Vagina (tissue), 2 donors: ENCODE measurements around the gene TBCB. TPM values are rescaled to one million over a fixed set of nuclear protein-coding genes. Genes with fewer than 3 reads are reported as not detected.

Source experiments
- DNase-seq, 2 donors: peaks; one replicate each; pipeline ENCODE4 v3.0.0-alpha.2; 2017; ENCODE audit errors: extremely low spot score in 2 of 2
- H3K27ac ChIP-seq: fragments of 200-600 bp; sonication (generic); one replicate; pipeline ENCODE4 v1.5.1; 2019
- H3K27me3 ChIP-seq: fragments of 200-600 bp; sonication (generic); one replicate; pipeline ENCODE4 v1.5.1; 2019
- H3K36me3 ChIP-seq, 2 donors: fragments of 200-600 bp; sonication (generic); one replicate each; pipeline ENCODE4 v1.5.1; 2017 to 2019
- H3K4me1 ChIP-seq: fragments of 200-600 bp; sonication (generic); one replicate; pipeline ENCODE4 v1.5.1; 2019
- H3K4me3 ChIP-seq, 2 donors: fragments of 200-600 bp; sonication (generic); 1 replicate in 1 of 2; 2 replicates in 1 of 2; pipeline ENCODE4 v1.5.1; 2016 to 2019
- H3K9me3 ChIP-seq: fragments of 200-600 bp; sonication (generic); one replicate; pipeline ENCODE4 v1.5.1; 2019
- CTCF ChIP-seq, 3 experiments: fragments of 450-650 bp in 2 of 3; fragments of 200-600 bp in 1 of 3; sonication (generic) in 1 of 3; IDR thresholded peaks; one replicate each; pipeline ENCODE4 v1.5.1; 2017 to 2019; ENCODE audit warnings: antibody characterized with exemption in 3 of 3, mild to moderate bottlenecking in 2 of 3, moderate library complexity in 2 of 3
- POLR2A ChIP-seq, 2 donors: fragments of 450-650 bp; IDR thresholded peaks; one replicate each; pipeline ENCODE4 v1.6.1; 2017; ENCODE audit warnings: antibody characterized with exemption in 2 of 2, mild to moderate bottlenecking in 2 of 2, moderate library complexity in 2 of 2
- POLR2AphosphoS5 ChIP-seq, 2 donors: sonication (generic); formaldehyde crosslinking; IDR thresholded peaks; one replicate each; pipeline ENCODE4 v1.9.0; 2017; ENCODE audit warnings: antibody characterized with exemption in 2 of 2, mild to moderate bottlenecking in 2 of 2, low read depth in 1 of 2; ENCODE audit not compliant: insufficient read depth in 1 of 2
- intact Hi-C: fragments of 100-400 bp; cut with DNase I; formaldehyde crosslinking; loops from one replicate; pipeline ENCODE4 v1.15.1; 2023
- total RNA-seq: library from RNA; depleted of rRNA; stranded (reverse); fragments of >200 nt; gene quantifications from one replicate; pipeline ENCODE4 v1.2.3, GENCODE V29; 2016

Gene TBCB
- total RNA-seq, 1 donor from 2014 or later: 105 TPM

- Histone ChIP-seq H3K36me3 (no peaks in the 10 kb centered on the region), H3K4me3 (no peak overlapping the region), H3K27me3 (no peaks in the 10 kb centered on the region), H3K9me3 (no peaks in the 10 kb centered on the region), H3K4me1 (no peaks in the 10 kb centered on the region), H3K27ac (no peak overlapping the region)
- intact Hi-C loops: loop anchor here (10.0 kb wide), 1 partner anchor 725 kb away; no protein-coding TSS in a partner anchor
- TF ChIP-seq POLR2A (IDR thresholded peaks at IDR 0.05) (no peak), CTCF (IDR thresholded peaks at IDR 0.05) (no peak), POLR2AphosphoS5 (IDR thresholded peaks at IDR 0.05; ENCODE audit: insufficient read depth in 1 of 2, low read depth in 1 of 2) (no peak)
- DNase-seq: no peak
These were observed 25.4 kb upstream of the TBCB start for GRCh38 chr19:36089847-36090246.

DNA sequence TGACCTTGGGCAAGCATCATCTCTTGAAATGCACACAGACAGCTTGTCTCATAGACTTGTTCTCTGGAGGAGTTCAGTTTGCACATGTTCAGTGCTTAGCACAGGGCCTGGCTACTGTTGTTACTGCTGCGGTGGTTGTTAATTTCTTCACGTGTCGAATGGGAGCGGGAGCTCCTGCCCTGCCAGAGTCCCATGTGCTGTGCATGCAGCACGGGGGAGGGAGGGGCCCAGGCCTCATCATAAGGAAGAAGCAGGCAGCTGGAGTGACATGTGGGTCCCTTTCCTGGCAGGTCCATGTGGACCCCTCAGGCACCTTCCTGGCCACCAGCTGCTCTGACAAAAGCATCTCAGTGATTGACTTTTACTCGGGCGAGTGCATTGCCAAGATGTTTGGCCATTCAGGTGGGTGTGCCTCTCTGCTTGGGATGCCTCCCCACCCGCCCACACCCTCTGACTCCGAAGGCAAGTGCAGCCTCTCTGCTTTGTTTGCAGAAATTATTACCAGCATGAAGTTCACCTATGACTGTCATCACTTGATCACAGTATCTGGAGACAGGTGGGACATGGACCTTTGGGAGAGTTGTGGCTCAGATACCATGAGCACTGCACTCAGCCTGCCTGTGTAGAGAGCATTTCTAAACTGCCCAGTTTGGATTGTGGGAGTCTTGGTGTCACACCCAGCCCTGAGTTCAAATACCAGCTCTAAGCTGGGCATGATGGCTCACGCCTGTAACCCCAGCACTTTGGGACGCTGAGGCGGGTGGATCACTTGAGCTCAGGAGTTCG, 24.2 kb upstream of the TBCB start:
- Histone ChIP-seq H3K4me1 (no peaks in the 10 kb centered on the region), H3K27ac (no peak overlapping the region), H3K9me3 (no peaks in the 10 kb centered on the region), H3K4me3 (no peak overlapping the region), H3K27me3 (no peaks in the 10 kb centered on the region), H3K36me3 (no peaks in the 10 kb centered on the region)
- no peak for TF ChIP-seq CTCF (IDR thresholded peaks at IDR 0.05)
- no peak for DNase-seq
- intact Hi-C loops: loop anchor here (10.0 kb wide), 1 partner anchor 726 kb away; no protein-coding TSS in a partner anchor

- no peak overlapping the region for H3K27ac ChIP-seq
- H3K4me3 ChIP-seq: no peak overlapping the region
- intact Hi-C loops: loop anchor here (10.0 kb wide), 1 partner anchor 728 kb away; no protein-coding TSS in a partner anchor
- H3K9me3 ChIP-seq: no peaks in the 10 kb centered on the region
- H3K4me1 ChIP-seq: no peaks in the 10 kb centered on the region
- TF ChIP-seq POLR2A (IDR thresholded peaks at IDR 0.05): no peak
- no peak for DNase-seq
- no peaks in the 10 kb centered on the region for H3K27me3 ChIP-seq
- H3K36me3 ChIP-seq: no peaks in the 10 kb centered on the region
These were observed 22.7 kb upstream of the TBCB start for GRCh38 chr19:36092566-36092965.

DNA sequence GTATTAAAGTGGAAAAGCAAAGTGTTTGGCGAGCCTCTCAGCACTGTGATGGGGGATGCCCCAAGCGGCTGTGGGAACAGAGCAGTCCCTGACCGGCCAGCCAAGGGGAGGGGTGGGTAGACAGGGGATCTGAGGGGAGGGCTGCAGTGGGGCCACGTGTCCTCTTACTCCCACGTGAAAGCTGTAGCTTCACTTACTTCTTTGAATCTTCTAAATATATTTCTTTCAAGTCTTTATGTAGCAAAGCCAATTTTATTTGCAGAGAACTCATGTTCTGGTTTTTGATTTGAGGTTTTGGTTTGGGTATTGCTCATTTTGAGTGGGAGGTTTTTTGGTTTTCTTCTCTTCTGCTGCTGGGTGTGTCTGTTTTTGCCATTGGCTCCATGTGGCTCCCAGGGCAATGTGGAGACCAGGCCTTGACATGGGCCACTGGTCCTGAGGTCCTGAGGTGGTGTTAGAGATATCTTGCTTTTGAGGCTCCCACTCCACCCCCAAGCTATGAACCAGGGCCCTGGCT, 22.1 kb upstream of the TBCB start:
- Histone ChIP-seq H3K27me3 (no peaks in the 10 kb centered on the region), H3K4me1 (no peaks in the 10 kb centered on the region), H3K36me3 (no peaks in the 10 kb centered on the region), H3K4me3 (no peak overlapping the region), H3K27ac (no peak overlapping the region), H3K9me3 (no peaks in the 10 kb centered on the region)
- TF ChIP-seq POLR2AphosphoS5 (IDR thresholded peaks at IDR 0.05; ENCODE audit: insufficient read depth in 1 of 2, low read depth in 1 of 2) (no peak), POLR2A (IDR thresholded peaks at IDR 0.05) (no peak), CTCF (IDR thresholded peaks at IDR 0.05) (no peak)
- intact Hi-C loops: loop anchor here (10.0 kb wide), 1 partner anchor 728 kb away; no protein-coding TSS in a partner anchor
- DNase-seq: no peak

DNA sequence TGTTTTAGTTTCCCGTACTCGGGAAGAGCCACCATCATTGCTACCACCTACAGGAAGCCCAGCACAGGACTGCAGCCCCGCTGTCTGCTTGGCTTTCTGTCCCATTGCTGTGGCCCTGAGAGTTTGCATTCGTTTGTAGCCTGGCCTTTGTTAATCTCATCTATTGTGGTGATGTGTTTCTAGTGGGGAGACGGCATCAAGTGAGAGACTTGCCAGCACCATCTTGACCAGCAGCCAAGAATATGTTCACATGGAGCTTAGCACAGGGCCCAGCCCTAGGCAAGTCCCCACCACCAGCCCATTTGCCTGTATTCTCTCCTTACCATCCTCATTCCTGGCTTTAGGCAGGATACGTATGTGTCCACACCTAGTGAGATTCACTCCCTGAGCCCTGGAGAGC, 21.6 kb upstream of the TBCB start:
- Histone ChIP-seq H3K27ac (no peak overlapping the region), H3K36me3 (no peaks in the 10 kb centered on the region), H3K27me3 (no peaks in the 10 kb centered on the region), H3K4me1 (no peaks in the 10 kb centered on the region), H3K9me3 (no peaks in the 10 kb centered on the region), H3K4me3 (no peak overlapping the region)
- DNase-seq: no peak
- intact Hi-C loops: loop anchor here (10.0 kb wide), 1 partner anchor 729 kb away; no protein-coding TSS in a partner anchor
- TF ChIP-seq CTCF (IDR thresholded peaks at IDR 0.05) (no peak), POLR2AphosphoS5 (IDR thresholded peaks at IDR 0.05; ENCODE audit: insufficient read depth in 1 of 2, low read depth in 1 of 2) (no peak), POLR2A (IDR thresholded peaks at IDR 0.05) (no peak)
